Tibial artery (tissue), 4 donors: ENCODE results near the gene CEP120.

ENCODE experiments used
- DNase-seq, 2 donors: peaks; one replicate each; pipeline ENCODE4 v3.0.0-alpha.2; 2019
- H3K27ac ChIP-seq, 2 donors: fragments of 200-600 bp; sonication (generic) in 1 of 2; 1 replicate in 1 of 2; 2 replicates in 1 of 2; pipeline ENCODE4 v1.5.1; 2018 to 2019; ENCODE audit warnings: mild to moderate bottlenecking in 1 of 2
- H3K27me3 ChIP-seq, 2 donors: fragments of 200-600 bp; sonication (generic) in 1 of 2; one replicate each; pipeline versions ENCODE4 v1.5.1 to v1.6.0; 2016 to 2019
- H3K36me3 ChIP-seq, 3 donors: fragments of 200-600 bp; sonication (generic) in 2 of 3; one replicate each; pipeline ENCODE4 v1.5.1; 2016 to 2019; ENCODE audit warnings: mild to moderate bottlenecking in 2 of 3
- H3K4me1 ChIP-seq, 4 donors: fragments of 200-600 bp; sonication (generic) in 2 of 4; 1 replicate in 3 of 4; 2 replicates in 1 of 4; pipeline ENCODE4 v1.5.1; 2016 to 2019
- H3K4me3 ChIP-seq, 2 donors: fragments of 200-600 bp; sonication (generic) in 1 of 2; 1 replicate in 1 of 2; 2 replicates in 1 of 2; pipeline ENCODE4 v1.5.1; 2018 to 2019; ENCODE audit warnings: mild to moderate bottlenecking in 2 of 2
- H3K9me3 ChIP-seq, 3 donors: fragments of 200-600 bp; sonication (generic) in 1 of 3; one replicate each; pipeline ENCODE4 v1.5.1; 2016 to 2019
- CTCF ChIP-seq, 2 experiments: fragments of 200-600 bp in 1 of 2; fragments of 450-650 bp in 1 of 2; IDR thresholded peaks; one replicate each; pipeline ENCODE4 v1.5.1; 2017 to 2019; ENCODE audit warnings: antibody characterized with exemption in 2 of 2, mild to moderate bottlenecking in 1 of 2, moderate library complexity in 1 of 2
- intact Hi-C: fragments of 100-400 bp; cut with DNase I; formaldehyde crosslinking; loops from one replicate; pipeline ENCODE4 v1.15.0; 2023; ENCODE audit warnings: low total_unique reads

CEP120 gene

GRCh38 chr5:123382252-123382651 lies 41.0 kb downstream of the CEP120 start:
- Histone ChIP-seq H3K9me3 (no peaks in the 10 kb centered on the region), H3K27me3 (no peaks in the 10 kb centered on the region), H3K4me1 (no peaks in the 10 kb centered on the region), H3K27ac (no peak overlapping the region), H3K4me3 (no peak overlapping the region), H3K36me3 (peaks cover 33 to 75% (median 52%) of the 10 kb centered on the region in 3 donors)
- TF ChIP-seq CTCF (IDR thresholded peaks at IDR 0.05): no peak
- no peak for DNase-seq
- intact Hi-C loops: no loop called here

- Histone ChIP-seq H3K4me1 (peaks cover 0 to 5% (median 2%) of the 10 kb centered on the region in 4 donors), H3K9me3 (no peaks in the 10 kb centered on the region), H3K27me3 (no peaks in the 10 kb centered on the region), H3K36me3 (peaks cover 10 to 37% (median 16%) of the 10 kb centered on the region in 3 donors), H3K27ac (no peak overlapping the region), H3K4me3 (no peak overlapping the region)
- peak; percentile 42 to 71 for DNase-seq
- intact Hi-C loops: loop anchor here (5.0 kb wide), 2 partner anchors 474 to 854 kb away; no protein-coding TSS in a partner anchor
- TF ChIP-seq CTCF (IDR thresholded peaks at IDR 0.05): peak; percentile 31 to 35
These were observed 51.5 kb downstream of the CEP120 start for GRCh38 chr5:123371575-123372179.

GRCh38 chr5:123369371-123369968 lies 53.7 kb downstream of the CEP120 start:
- intact Hi-C loops: loop anchor here (10.0 kb wide), 1 partner anchor 335 kb away; the partner anchor contains the start of gene PPIC

DNA sequence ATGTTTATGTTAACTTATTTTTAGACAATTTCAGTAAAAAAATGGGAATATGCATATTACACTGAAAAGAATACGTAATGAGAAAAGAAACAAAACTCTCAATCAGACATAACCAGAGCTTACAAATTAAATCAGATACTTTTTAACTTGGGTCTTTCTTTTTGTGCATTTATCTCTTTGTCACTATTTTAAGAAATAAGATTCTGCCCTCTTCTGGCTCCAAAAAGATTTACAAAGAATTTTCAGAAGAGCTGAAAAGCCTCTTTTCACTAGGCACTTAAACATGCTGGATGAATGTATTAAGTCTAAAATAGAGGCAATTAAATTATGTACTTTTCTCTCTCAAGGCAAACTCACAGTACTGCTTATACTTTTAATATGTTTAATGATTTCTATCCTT lies 55.5 kb downstream of the CEP120 start:
- H3K27ac ChIP-seq: no peak overlapping the region

More at GRCh38 chr5:123369371-123369968, 53.7 kb downstream of the CEP120 start:
- Histone ChIP-seq H3K27ac (no peak overlapping the region), H3K9me3 (no peaks in the 10 kb centered on the region), H3K4me1 (peaks cover 0 to 26% (median 10%) of the 10 kb centered on the region in 4 donors), H3K36me3 (peaks cover 4 to 20% (median 9%) of the 10 kb centered on the region in 3 donors), H3K4me3 (no peak overlapping the region), H3K27me3 (no peaks in the 10 kb centered on the region)
- TF ChIP-seq CTCF (IDR thresholded peaks at IDR 0.05): no peak
- DNase-seq: no peak

DNA sequence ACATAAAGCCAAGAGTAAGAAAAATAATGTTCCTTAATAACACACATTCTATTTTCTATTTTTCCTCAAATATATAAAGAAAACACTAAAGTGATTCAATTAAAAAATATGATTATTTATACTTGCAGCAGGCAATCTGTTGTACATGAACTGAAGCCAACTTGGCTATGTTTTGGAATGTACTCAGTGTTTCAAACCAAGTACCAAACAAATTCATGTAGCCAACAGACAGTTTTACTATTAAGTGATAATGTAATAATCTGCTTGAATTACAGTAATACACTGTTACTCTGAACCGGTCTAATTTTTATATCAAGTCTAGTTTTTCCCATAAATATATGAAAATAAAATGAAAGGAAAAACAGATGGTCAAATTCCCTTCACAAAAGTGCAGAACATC lies 58.0 kb downstream of the CEP120 start:
- Histone ChIP-seq H3K4me1 (peaks cover 0 to 64% (median 11%) of the 10 kb centered on the region in 4 donors), H3K9me3 (no peaks in the 10 kb centered on the region), H3K36me3 (peaks cover 0 to 2% (median 0%) of the 10 kb centered on the region in 3 donors), H3K4me3 (no peak overlapping the region), H3K27me3 (no peaks in the 10 kb centered on the region), H3K27ac (peak overlapping the region; percentile 48 to 57)
- DNase-seq: no peak
- intact Hi-C loops: loop anchor here (10.0 kb wide), 1 partner anchor 330 kb away; the partner anchor contains the start of gene PPIC
- TF ChIP-seq CTCF (IDR thresholded peaks at IDR 0.05): no peak

More for the DNA sequence above, 55.5 kb downstream of the CEP120 start:
- no peak overlapping the region for H3K4me3 ChIP-seq
- TF ChIP-seq CTCF (IDR thresholded peaks at IDR 0.05): peak; percentile 41 to 50
- intact Hi-C loops: loop anchor here (10.0 kb wide), 1 partner anchor 333 kb away; the partner anchor contains the start of gene PPIC
- no peaks in the 10 kb centered on the region for H3K9me3 ChIP-seq
- no peak for DNase-seq
- H3K36me3 ChIP-seq: peaks cover 0 to 14% (median 0%) of the 10 kb centered on the region in 3 donors
- no peaks in the 10 kb centered on the region for H3K27me3 ChIP-seq
- H3K4me1 ChIP-seq: peaks cover 0 to 43% (median 11%) of the 10 kb centered on the region in 4 donors
